ENCODE results near the gene NRXN3. TPM values are rescaled to one million over a fixed set of nuclear protein-coding genes. Genes with fewer than 3 reads are reported as not detected.
A peak's percentile ranks its signal among the peaks of the same experiment; 100 is the strongest.
"Not testable (repeated sequence)": the region's sequence is repeated elsewhere in the genome, so short reads cannot be mapped to it uniquely, and the experiment has no call there.

NRXN3 gene
- total RNA-seq, 4 donors from 2014 or later: 0.56 to 1.6 (median 1.1) TPM

DNA sequence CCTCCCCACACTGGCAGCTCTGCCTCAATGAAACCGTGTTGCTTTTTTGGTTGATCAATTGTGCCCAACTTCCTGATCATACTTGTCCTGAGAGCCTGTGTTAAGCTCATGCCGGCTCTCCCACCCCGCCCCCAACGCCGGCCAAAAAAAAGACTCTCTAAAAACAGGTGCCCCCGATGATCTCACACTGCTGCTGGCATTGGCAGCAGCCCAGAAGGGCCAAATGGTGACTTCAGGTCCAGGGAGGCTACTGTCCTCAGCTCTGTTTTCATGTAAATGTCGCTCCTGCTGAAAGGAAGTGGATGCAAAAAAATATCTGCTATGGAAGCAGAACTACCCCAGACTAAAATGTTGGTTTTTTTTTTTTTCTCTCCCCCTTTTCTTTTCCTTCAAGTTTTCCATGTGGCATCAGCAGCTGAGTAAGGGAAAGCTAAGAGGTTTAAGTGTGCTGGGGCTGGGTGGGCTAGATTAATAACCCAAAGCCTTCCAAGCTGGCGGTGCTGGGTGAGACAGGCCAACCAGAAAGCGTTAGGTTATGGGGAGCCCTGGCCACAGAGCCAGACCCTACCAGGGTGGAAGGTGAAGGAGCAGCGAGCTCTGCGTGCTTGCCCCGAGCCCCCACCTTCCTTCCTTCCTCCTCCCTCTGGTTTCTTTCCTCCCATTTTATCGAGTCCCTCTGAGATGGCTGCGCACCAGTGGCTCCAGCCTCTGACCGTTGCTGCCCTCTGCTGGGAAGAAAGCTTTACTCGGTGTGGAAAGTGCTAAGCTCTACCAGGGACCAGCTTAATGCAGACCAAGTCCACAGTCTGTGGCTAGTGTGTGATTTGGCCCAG, 396.1 kb downstream of the NRXN3 start:
- intact Hi-C loops (cut with DNase I): loop anchor here (10.0 kb wide), 2 partner anchors 701 to 911 kb away; no protein-coding TSS in a partner anchor
- Histone ChIP-seq H3K36me3 (no peaks in the 10 kb centered on the region), H3K4me1 (no peaks in the 10 kb centered on the region), H3K4me3 (replicated peaks in 1 of 3) (no peak overlapping the region), H3K27ac (no peak overlapping the region), H3K27me3 (no peaks in the 10 kb centered on the region), H3K9me3 (no peaks in the 10 kb centered on the region)
- TF ChIP-seq, protein P1, sequence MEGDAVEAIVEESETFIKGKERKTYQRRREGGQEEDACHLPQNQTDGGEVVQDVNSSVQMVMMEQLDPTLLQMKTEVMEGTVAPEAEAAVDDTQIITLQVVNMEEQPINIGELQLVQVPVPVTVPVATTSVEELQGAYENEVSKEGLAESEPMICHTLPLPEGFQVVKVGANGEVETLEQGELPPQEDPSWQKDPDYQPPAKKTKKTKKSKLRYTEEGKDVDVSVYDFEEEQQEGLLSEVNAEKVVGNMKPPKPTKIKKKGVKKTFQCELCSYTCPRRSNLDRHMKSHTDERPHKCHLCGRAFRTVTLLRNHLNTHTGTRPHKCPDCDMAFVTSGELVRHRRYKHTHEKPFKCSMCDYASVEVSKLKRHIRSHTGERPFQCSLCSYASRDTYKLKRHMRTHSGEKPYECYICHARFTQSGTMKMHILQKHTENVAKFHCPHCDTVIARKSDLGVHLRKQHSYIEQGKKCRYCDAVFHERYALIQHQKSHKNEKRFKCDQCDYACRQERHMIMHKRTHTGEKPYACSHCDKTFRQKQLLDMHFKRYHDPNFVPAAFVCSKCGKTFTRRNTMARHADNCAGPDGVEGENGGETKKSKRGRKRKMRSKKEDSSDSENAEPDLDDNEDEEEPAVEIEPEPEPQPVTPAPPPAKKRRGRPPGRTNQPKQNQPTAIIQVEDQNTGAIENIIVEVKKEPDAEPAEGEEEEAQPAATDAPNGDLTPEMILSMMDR (IDR thresholded peaks at IDR 0.05): peak in 5 of 6 experiments; percentile 41 to 83 (median 71)
- TF ChIP-seq POLR2A (IDR thresholded peaks at IDR 0.05): no peak
- peak; percentile 75 to 83 for DNase-seq
- 25 to 28% methylated on average over 16 of the region's 16 CpGs for WGBS, 2 donors

DNA sequence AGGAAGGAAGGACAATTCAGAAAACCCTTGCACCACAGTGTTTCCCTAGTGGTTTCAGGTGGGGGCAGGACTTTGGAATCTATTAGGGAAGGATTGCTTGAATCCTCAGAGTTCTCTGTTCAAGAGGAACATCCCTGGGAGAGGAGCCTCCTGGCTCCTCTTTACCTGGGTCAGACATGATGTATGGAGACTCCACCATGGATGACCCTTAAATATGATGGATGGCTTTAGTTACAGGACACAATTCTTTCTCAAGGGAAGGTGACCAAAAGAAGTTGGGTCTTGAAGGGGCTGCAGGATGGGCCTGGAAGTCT, 396.6 kb downstream of the NRXN3 start:
- H3K4me1 ChIP-seq: no peaks in the 10 kb centered on the region
- intact Hi-C loops (cut with DNase I): loop anchor here (10.0 kb wide), 2 partner anchors 702 to 912 kb away; no protein-coding TSS in a partner anchor
- no peaks in the 10 kb centered on the region for H3K9me3 ChIP-seq
- no peak for TF ChIP-seq POLR2A (IDR thresholded peaks at IDR 0.05)
- TF ChIP-seq, protein P1 (IDR thresholded peaks at IDR 0.05): no peak
- DNase-seq: no peak
- no peak overlapping the region for H3K4me3 ChIP-seq (replicated peaks in 1 of 3)
- no peaks in the 10 kb centered on the region for H3K36me3 ChIP-seq
- H3K27me3 ChIP-seq: no peaks in the 10 kb centered on the region
- H3K27ac ChIP-seq: no peak overlapping the region

DNA sequence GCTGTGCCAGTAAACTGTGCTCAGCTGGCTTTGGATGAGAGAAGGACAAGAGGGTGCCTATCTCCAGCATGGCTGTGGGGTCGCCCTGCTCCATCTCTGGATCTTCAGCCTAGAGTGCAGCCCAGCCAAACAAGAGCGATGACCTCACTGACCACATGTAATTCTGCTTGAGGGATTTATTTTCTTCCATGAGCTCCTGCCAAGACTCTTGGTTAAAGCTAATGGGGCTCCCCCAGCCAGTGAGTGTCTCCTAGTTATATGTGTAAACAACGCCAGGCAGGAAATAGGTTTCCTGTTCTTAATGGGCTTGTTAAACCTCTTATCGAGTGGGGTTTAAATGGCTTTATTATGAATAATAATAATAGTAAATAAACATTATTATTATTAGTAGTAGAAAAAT, 397.2 kb downstream of the NRXN3 start:
- Histone ChIP-seq H3K27me3 (no peaks in the 10 kb centered on the region), H3K27ac (no peak overlapping the region), H3K4me1 (no peaks in the 10 kb centered on the region), H3K36me3 (no peaks in the 10 kb centered on the region), H3K9me3 (no peaks in the 10 kb centered on the region), H3K4me3 (replicated peaks in 1 of 3) (no peak overlapping the region)
- WGBS, 2 donors: 60 to 71% methylated on average over 4 of the region's 4 CpGs
- no peak for DNase-seq
- TF ChIP-seq POLR2A (IDR thresholded peaks at IDR 0.05): no peak
- TF ChIP-seq, protein P1 (IDR thresholded peaks at IDR 0.05): no peak
- intact Hi-C loops (cut with DNase I): loop anchor here (10.0 kb wide), 2 partner anchors 703 to 913 kb away; no protein-coding TSS in a partner anchor

DNA sequence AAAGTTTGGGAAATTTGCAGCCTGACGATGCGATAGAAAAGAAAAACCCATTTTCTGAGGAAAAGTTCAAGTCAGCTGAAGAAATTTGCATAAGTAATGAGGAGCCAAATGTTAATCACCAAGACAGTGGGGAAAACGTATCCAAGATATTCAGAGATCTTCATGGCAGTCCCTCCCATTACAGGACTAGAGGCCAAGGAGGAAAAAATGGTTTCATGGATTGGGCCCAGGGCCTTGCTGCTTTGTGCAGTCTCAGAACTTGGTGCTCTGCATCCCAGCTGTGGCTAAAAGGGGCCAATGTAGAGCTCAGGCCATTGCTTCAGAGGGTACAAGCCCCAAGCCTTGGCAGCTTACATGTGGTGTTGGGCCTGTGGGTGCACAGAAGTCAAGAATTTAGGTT, 403.6 kb downstream of the NRXN3 start:
- DNase-seq; intact Hi-C loops (cut with DNase I); H3K9me3 ChIP-seq; H3K27me3 ChIP-seq; H3K4me1 ChIP-seq; H3K36me3 ChIP-seq; H3K27ac ChIP-seq; H3K4me3 ChIP-seq (replicated peaks in 1 of 3): not testable (repeated sequence)
- WGBS, 2 donors: 90 to 91% methylated on average over 3 of the region's 3 CpGs

DNA sequence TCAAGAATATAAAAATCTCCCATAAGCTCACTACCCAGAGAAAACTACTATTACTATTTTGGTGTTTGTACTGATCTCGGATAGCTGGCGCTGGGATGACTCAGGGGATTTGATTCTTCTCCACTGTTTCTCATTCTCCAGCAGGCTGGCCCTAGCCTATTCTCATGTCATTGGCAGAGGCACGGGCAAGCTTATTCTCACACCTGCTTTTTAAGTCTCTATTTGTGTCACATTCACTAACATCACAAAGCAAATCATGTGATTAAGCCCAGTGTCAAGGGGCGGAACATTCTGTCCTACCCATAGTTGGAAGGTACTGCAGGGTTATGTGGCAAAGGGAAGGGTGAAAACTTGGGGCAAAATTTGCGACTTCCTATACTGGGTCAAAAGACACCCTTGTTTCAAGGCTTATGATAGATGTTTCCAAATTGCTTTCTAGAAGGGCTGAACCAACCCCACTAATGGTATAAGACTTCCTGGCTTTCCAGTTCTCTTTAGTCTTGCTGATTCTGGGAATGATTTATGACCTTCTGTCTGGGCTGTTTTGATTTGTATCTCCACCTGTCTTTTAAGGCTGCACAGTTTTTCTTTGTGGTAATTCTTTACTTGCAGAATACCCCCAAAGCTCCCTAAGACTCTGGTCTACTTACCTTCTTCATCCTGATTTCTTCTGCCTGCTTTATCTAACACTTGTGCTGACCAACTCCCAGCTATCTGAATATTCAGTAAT, 406.4 kb downstream of the NRXN3 start:
- WGBS, 2 donors: 79 to 85% methylated on average over 5 of the region's 5 CpGs
- no peaks in the 10 kb centered on the region for H3K27me3 ChIP-seq
- no peak overlapping the region for H3K27ac ChIP-seq
- no peak overlapping the region for H3K4me3 ChIP-seq (replicated peaks in 1 of 3)
- intact Hi-C loops (cut with DNase I): no loop called here
- H3K36me3 ChIP-seq: no peaks in the 10 kb centered on the region
- no peaks in the 10 kb centered on the region for H3K4me1 ChIP-seq
- no peak for DNase-seq
- no peak for TF ChIP-seq POLR2A (IDR thresholded peaks at IDR 0.05)
- TF ChIP-seq, protein P1 (IDR thresholded peaks at IDR 0.05): no peak
- H3K9me3 ChIP-seq: no peaks in the 10 kb centered on the region
